Measurements from ENCODE around the gene TTC19. TPM values are rescaled to one million over a fixed set of nuclear protein-coding genes. Genes with fewer than 3 reads are reported as not detected.
"Not testable (repeated sequence)": the region's sequence is repeated elsewhere in the genome, so short reads cannot be mapped to it uniquely, and the experiment has no call there.

The TTC19 gene
- polyA plus RNA-seq, 3 donors = 54.9 to 61.8 (median 59.9) TPM

- no peak for DNase-seq (ENCODE audit: low read depth in 3 of 3, low spot score in 2 of 3)
Measured at GRCh38 chr17:15971882-15972281, 27.7 kb upstream of the TTC19 start.

- DNase-seq (ENCODE audit: low read depth in 3 of 3, low spot score in 2 of 3) = no peak
Measured at GRCh38 chr17:15972497-15972951, 27.1 kb upstream of the TTC19 start.

GRCh38 chr17:15973016-15973415 lies 26.6 kb upstream of the TTC19 start:
- DNase-seq (ENCODE audit: low read depth in 3 of 3, low spot score in 2 of 3) = no peak

GRCh38 chr17:15973834-15974233 lies 25.8 kb upstream of the TTC19 start:
- DNase-seq (ENCODE audit: low read depth in 3 of 3, low spot score in 2 of 3) = no peak

- DNase-seq (ENCODE audit: low read depth in 3 of 3, low spot score in 2 of 3) = no peak
Measured at GRCh38 chr17:15977894-15978293, 21.7 kb upstream of the TTC19 start.

- DNase-seq (ENCODE audit: low read depth in 3 of 3, low spot score in 2 of 3) = no peak
Measured at GRCh38 chr17:15978606-15979005, 21.0 kb upstream of the TTC19 start.

- DNase-seq (ENCODE audit: low read depth in 3 of 3, low spot score in 2 of 3) = not testable (repeated sequence)
Measured at GRCh38 chr17:15979013-15979412, 20.6 kb upstream of the TTC19 start.

GRCh38 chr17:15981208-15981607 lies 18.4 kb upstream of the TTC19 start:
- no peak for DNase-seq (ENCODE audit: low read depth in 3 of 3, low spot score in 2 of 3)

GRCh38 chr17:15981646-15982580 lies 17.7 kb upstream of the TTC19 start:
- DNase-seq (ENCODE audit: low read depth in 3 of 3, low spot score in 2 of 3) = no peak

GRCh38 chr17:15996322-15996721 lies 3.3 kb upstream of the TTC19 start:
- no peak for DNase-seq (ENCODE audit: low read depth in 3 of 3, low spot score in 2 of 3)

- no peak for DNase-seq (ENCODE audit: low read depth in 3 of 3, low spot score in 2 of 3)
Measured at GRCh38 chr17:15998031-15998562, 1.5 kb upstream of the TTC19 start.

- DNase-seq (ENCODE audit: low read depth in 3 of 3, low spot score in 2 of 3) = peak in 2 of 3 donors; percentile 33 to 39
Measured at GRCh38 chr17:15999974-16000827, 577 bp downstream of the TTC19 start.

- no peak for DNase-seq (ENCODE audit: low read depth in 3 of 3, low spot score in 2 of 3)
Measured at GRCh38 chr17:16001226-16001897, 1.7 kb downstream of the TTC19 start.

GRCh38 chr17:16002708-16003260 lies 3.2 kb downstream of the TTC19 start:
- DNase-seq (ENCODE audit: low read depth in 3 of 3, low spot score in 2 of 3) = no peak

- DNase-seq (ENCODE audit: low read depth in 3 of 3, low spot score in 2 of 3) = no peak
Measured at GRCh38 chr17:16003841-16004240, 4.2 kb downstream of the TTC19 start.

- DNase-seq (ENCODE audit: low read depth in 3 of 3, low spot score in 2 of 3) = no peak
Measured at GRCh38 chr17:16005636-16006035, 6.0 kb downstream of the TTC19 start.

GRCh38 chr17:16007439-16007838 lies 7.8 kb downstream of the TTC19 start:
- no peak for DNase-seq (ENCODE audit: low read depth in 3 of 3, low spot score in 2 of 3)

- DNase-seq (ENCODE audit: low read depth in 3 of 3, low spot score in 2 of 3) = no peak
Measured at GRCh38 chr17:16013943-16014407, 14.4 kb downstream of the TTC19 start.

GRCh38 chr17:16019347-16019746 lies 19.7 kb downstream of the TTC19 start:
- DNase-seq (ENCODE audit: low read depth in 3 of 3, low spot score in 2 of 3) = no peak

- DNase-seq (ENCODE audit: low read depth in 3 of 3, low spot score in 2 of 3) = no peak
Measured at GRCh38 chr17:16023881-16024280, 24.3 kb downstream of the TTC19 start.
